HCT116 (cell line): ENCODE data around the gene RXRA.

Source experiments
- CTCF ChIP-seq, 3 experiments: fragments of 200-600 bp in 1 of 3; sonication (generic) in 1 of 3; IDR thresholded peaks in 2 of 3; conservative IDR thresholded peaks in 1 of 3; 2 replicates each; pipeline ENCODE4 v1.5.1; 2012 to 2017; ENCODE audit warnings: low read depth in 2 of 3, low read length in 2 of 3, antibody characterized with exemption in 1 of 3, borderline replicate concordance in 1 of 3, control low read depth in 1 of 3, mild to moderate bottlenecking in 1 of 3, mixed read lengths in 1 of 3, mixed run types in 1 of 3, moderate library complexity in 1 of 3; ENCODE audit not compliant: insufficient read depth in 1 of 3
- ELF1 ChIP-seq: IDR thresholded peaks from 2 replicates; pipeline ENCODE4 v1.6.1; 2012; ENCODE audit warnings: low read depth, borderline replicate concordance
- EZH2 ChIP-seq: fragments of 200-600 bp; sonication (generic); IDR thresholded peaks from 2 replicates; pipeline ENCODE4 v1.6.1; 2017; ENCODE audit warnings: antibody characterized with exemption, mixed run types
- EZH2phosphoT487 ChIP-seq: fragments of 200-600 bp; IDR thresholded peaks from 2 replicates; pipeline ENCODE4 v1.6.1; 2018; ENCODE audit warnings: antibody characterized with exemption, borderline replicate concordance
- POLR2A ChIP-seq: IDR thresholded peaks from 2 replicates; pipeline ENCODE4 v1.7.0; 2011; ENCODE audit warnings: borderline replicate concordance; ENCODE audit not compliant: insufficient read depth, insufficient read length; ENCODE audit errors: extremely low read depth
- POLR2AphosphoS5 ChIP-seq: IDR thresholded peaks from 2 replicates; pipeline ENCODE4 v1.6.1; 2011; ENCODE audit warnings: mild to moderate bottlenecking, low read depth, low read length, moderate library complexity
- REST ChIP-seq: IDR thresholded peaks from 2 replicates; pipeline ENCODE4 v1.6.1; 2012; ENCODE audit warnings: low read depth
- SP1 ChIP-seq: IDR thresholded peaks from 2 replicates; pipeline ENCODE4 v1.6.1; 2012; ENCODE audit warnings: low read depth
- SRF ChIP-seq: IDR thresholded peaks from 2 replicates; pipeline ENCODE4 v1.6.1; 2012; ENCODE audit warnings: low read depth
- TCF7L2 ChIP-seq: IDR thresholded peaks from 2 replicates; pipeline ENCODE4 v1.7.0; 2011; ENCODE audit warnings: borderline replicate concordance, inconsistent platforms; ENCODE audit not compliant: insufficient read depth, insufficient read length; ENCODE audit errors: extremely low read depth
- YY1 ChIP-seq: IDR thresholded peaks from 2 replicates; pipeline ENCODE4 v1.6.1; 2011; ENCODE audit warnings: low read length, low read depth, moderate library complexity, mild to moderate bottlenecking; ENCODE audit not compliant: insufficient replicate concordance; ENCODE audit errors: extremely low read depth
- ZNF274 ChIP-seq: fragments of 200-500 bp; sonication (Bioruptor generic); IDR thresholded peaks from 2 replicates; pipeline ENCODE4 v1.6.1; 2014; ENCODE audit warnings: mild to moderate bottlenecking, low read depth, low read length, inconsistent platforms

- TF ChIP-seq CTCF (IDR thresholded peaks at IDR 0.05 in 2 of 3, conservative IDR thresholded peaks at IDR 0.05 in 1 of 3; ENCODE audit: borderline replicate concordance in 1 of 3, insufficient read depth in 1 of 3, low read depth in 2 of 3, low read length in 2 of 3), result no peak
- no peak for TF ChIP-seq EZH2
- no peak for TF ChIP-seq REST
- TF ChIP-seq SP1, result no peak
- no peak for TF ChIP-seq TCF7L2
- no peak for TF ChIP-seq SRF
- no peak for TF ChIP-seq POLR2AphosphoS5
- TF ChIP-seq ELF1, result no peak
- TF ChIP-seq EZH2phosphoT487, result no peak
- TF ChIP-seq POLR2A, result no peak
- TF ChIP-seq YY1, result no peak
- TF ChIP-seq ZNF274, result no peak
Observed at GRCh38 chr9:134390537-134390936, 64.3 kb downstream of the RXRA start.
